Upper lobe of left lung (tissue), 6 donors: ENCODE data around the gene ACTG2. TPM values are rescaled to one million over a fixed set of nuclear protein-coding genes. Genes with fewer than 3 reads are reported as not detected.

Experiments
- ATAC-seq, 2 donors: fragments of 200-7000 bp; cut with Tn5 transposase; one replicate each; pipeline ENCODE4 v1.9.1; 2022; ENCODE audit warnings: mild to moderate bottlenecking in 2 of 2, moderate library complexity in 2 of 2; ENCODE audit not compliant: low FRiP score in 2 of 2
- DNase-seq, 2 donors: peaks; one replicate each; pipeline ENCODE4 v3.0.0-alpha.2; 2019 to 2020
- H3K27ac ChIP-seq, 4 donors: fragments of 200-600 bp; sonication (generic); one replicate each; pipeline ENCODE4 v1.5.1; 2016 to 2019
- H3K27me3 ChIP-seq, 4 donors: fragments of 200-600 bp; sonication (generic); one replicate each; pipeline ENCODE4 v1.5.1; 2017 to 2019
- H3K36me3 ChIP-seq, 4 donors: fragments of 200-600 bp; sonication (generic); one replicate each; pipeline ENCODE4 v1.5.1; 2016 to 2019
- H3K4me1 ChIP-seq, 4 donors: fragments of 200-600 bp; sonication (generic); one replicate each; pipeline ENCODE4 v1.5.1; 2018 to 2019
- H3K4me3 ChIP-seq, 4 donors: fragments of 200-600 bp; sonication (generic); one replicate each; pipeline ENCODE4 v1.5.1; 2017 to 2019; ENCODE audit warnings: mild to moderate bottlenecking in 2 of 4, moderate library complexity in 1 of 4
- H3K9me3 ChIP-seq, 4 donors: fragments of 200-600 bp; sonication (generic); one replicate each; pipeline ENCODE4 v1.5.1; 2018 to 2019
- CTCF ChIP-seq, 6 experiments: fragments of 450-650 bp in 4 of 6; fragments of 200-600 bp in 2 of 6; sonication (generic) in 2 of 6; IDR thresholded peaks; one replicate each; pipeline ENCODE4 v1.5.1; 2016 to 2019; ENCODE audit warnings: antibody characterized with exemption in 6 of 6
- EP300 ChIP-seq, 4 donors: sonication (generic); formaldehyde crosslinking; IDR thresholded peaks; one replicate each; pipeline ENCODE4 v1.5.1; 2017; ENCODE audit warnings: antibody characterized with exemption in 4 of 4, control low read depth in 2 of 4
- POLR2A ChIP-seq, 4 donors: fragments of 450-650 bp; IDR thresholded peaks; one replicate each; pipeline ENCODE4 v1.5.1; 2016 to 2017; ENCODE audit warnings: antibody characterized with exemption in 4 of 4, mild to moderate bottlenecking in 2 of 4
- POLR2AphosphoS5 ChIP-seq, 2 donors: sonication (generic); formaldehyde crosslinking; IDR thresholded peaks; one replicate each; pipeline ENCODE4 v1.5.1; 2017; ENCODE audit warnings: antibody characterized with exemption in 2 of 2
- WGBS, 2 donors: methylation state at CpG; one replicate each; pipeline ENCODE4 v1.1.5; 2017 to 2018; 5-methylcytosine and 5-hydroxymethylcytosine counted together
- total RNA-seq, 6 donors: library from RNA; depleted of rRNA in 4 of 6; stranded (reverse); fragments of >200 nt in 4 of 6; gene quantifications; one replicate each; pipeline versions ENCODE4 v1.1.0 to v1.2.1, GENCODE V29; 2016 to 2021
- donor health status: DM: no; HTN: no; CAD: no; lungs with moderate emphysema.
- donor health status: DM: no; HTN: yes; CAD: no; lungs with severe emphysema.

Gene ACTG2
- total RNA-seq, 6 donors from 2014 or later = 10.8 to 65.3 (median 27.2) TPM

GRCh38 chr2:73925033-73925704, 32.4 kb downstream of the ACTG2 start:
- TF ChIP-seq EP300 (IDR thresholded peaks at IDR 0.05) (no peak), CTCF (IDR thresholded peaks at IDR 0.05) (no peak), POLR2A (IDR thresholded peaks at IDR 0.05) (no peak), POLR2AphosphoS5 (IDR thresholded peaks at IDR 0.05) (no peak)
- no peak for ATAC-seq
- no peaks in the 10 kb centered on the region for H3K36me3 ChIP-seq
- WGBS, 2 donors = 76 to 87% methylated on average over 7 of the region's 7 CpGs
- no peak overlapping the region for H3K27ac ChIP-seq
- H3K9me3 ChIP-seq = no peaks in the 10 kb centered on the region
- H3K4me1 ChIP-seq = peaks cover 30 to 40% (median 36%) of the 10 kb centered on the region in 4 donors
- no peaks in the 10 kb centered on the region for H3K27me3 ChIP-seq
- DNase-seq = no peak
- H3K4me3 ChIP-seq = no peak overlapping the region

- Histone ChIP-seq H3K4me3 (peak overlapping the region in 3 of 4 donors; percentile 56 to 78 (median 60)), H3K9me3 (no peaks in the 10 kb centered on the region), H3K27ac (peak overlapping the region; percentile 89 to 97 (median 94)), H3K36me3 (no peaks in the 10 kb centered on the region), H3K4me1 (peaks cover 32 to 43% (median 36%) of the 10 kb centered on the region in 4 donors), H3K27me3 (no peaks in the 10 kb centered on the region)
- no peak for DNase-seq
- ATAC-seq = no peak
- no peak for TF ChIP-seq POLR2AphosphoS5 (IDR thresholded peaks at IDR 0.05)
- no peak for TF ChIP-seq EP300 (IDR thresholded peaks at IDR 0.05)
- no peak for TF ChIP-seq CTCF (IDR thresholded peaks at IDR 0.05)
- no peak for TF ChIP-seq POLR2A (IDR thresholded peaks at IDR 0.05)
- WGBS, 2 donors = 75 to 76% methylated on average over 13 of the region's 13 CpGs
Observed at GRCh38 chr2:73925853-73926492, 33.2 kb downstream of the ACTG2 start.

GRCh38 chr2:73926493-73927327, 33.9 kb downstream of the ACTG2 start, which contains the start of gene DGUOK:
TSS of gene DGUOK (plus strand) at chr2:73926880. CDS start at chr2:73926911, 31 bp downstream.
- Histone ChIP-seq H3K4me1 (peaks cover 34 to 43% (median 37%) of the 10 kb centered on the region in 4 donors), H3K27ac (peak within 1 kb of the TSS; percentile 89 to 97 (median 94)), H3K4me3 (peak within 1 kb of the TSS; percentile 38 to 78 (median 58)), H3K36me3 (no peaks in the 10 kb centered on the region), H3K9me3 (no peaks in the 10 kb centered on the region), H3K27me3 (no peaks in the 10 kb centered on the region)
- TF ChIP-seq POLR2A (IDR thresholded peaks at IDR 0.05) (peak; percentile 27 to 96 (median 92)), CTCF (IDR thresholded peaks at IDR 0.05) (peak in 1 of 6 experiments; percentile 20), EP300 (IDR thresholded peaks at IDR 0.05) (peak in 2 of 4 donors; percentile 67 to 94), POLR2AphosphoS5 (IDR thresholded peaks at IDR 0.05) (peak; percentile 99)
- DNase-seq (peak; percentile 94 to 99), ATAC-seq (peak; percentile 100)
- whole genome bisulfite sequencing, 2 donors = 0% methylated on average over 28 to 50 of the region's 50 CpGs

GRCh38 chr2:73927344-73927743, 34.5 kb downstream of the ACTG2 start:
- H3K36me3 ChIP-seq = no peaks in the 10 kb centered on the region
- DNase-seq (no peak), ATAC-seq (no peak)
- no peaks in the 10 kb centered on the region for H3K9me3 ChIP-seq
- peak overlapping the region; percentile 89 to 97 (median 94) for H3K27ac ChIP-seq
- WGBS, 2 donors = 18 to 20% methylated on average over 6 of the region's 6 CpGs
- H3K4me3 ChIP-seq = peak overlapping the region; percentile 38 to 78 (median 58)
- H3K4me1 ChIP-seq = peaks cover 34 to 44% (median 39%) of the 10 kb centered on the region in 4 donors
- TF ChIP-seq CTCF (IDR thresholded peaks at IDR 0.05) = no peak
- no peak for TF ChIP-seq EP300 (IDR thresholded peaks at IDR 0.05)
- TF ChIP-seq POLR2A (IDR thresholded peaks at IDR 0.05) = no peak
- no peak for TF ChIP-seq POLR2AphosphoS5 (IDR thresholded peaks at IDR 0.05)
- H3K27me3 ChIP-seq = no peaks in the 10 kb centered on the region
